Breast epithelium (tissue), 4 donors: ENCODE measurements around the gene GGT5. TPM values are rescaled to one million over a fixed set of nuclear protein-coding genes. Genes with fewer than 3 reads are reported as not detected.
"Not testable (repeated sequence)": the region's sequence is repeated elsewhere in the genome, so short reads cannot be mapped to it uniquely, and the experiment has no call there.

ENCODE experiments used
- DNase-seq, 2 donors: peaks; one replicate each; pipeline ENCODE4 v3.0.0-alpha.2; 2019; ENCODE audit warnings: low spot score in 2 of 2
- H3K27ac ChIP-seq, 2 donors: fragments of 200-600 bp; sonication (generic) in 1 of 2; one replicate each; pipeline ENCODE4 v1.5.1; 2016 to 2019; ENCODE audit warnings: mild to moderate bottlenecking in 1 of 2
- H3K27me3 ChIP-seq, 2 donors: fragments of 200-600 bp; sonication (generic) in 1 of 2; one replicate each; pipeline versions ENCODE4 v1.5.1 to v1.6.0; 2017 to 2019; ENCODE audit warnings: control low read depth in 1 of 2, mild to moderate bottlenecking in 1 of 2
- H3K36me3 ChIP-seq: fragments of 200-600 bp; one replicate; pipeline ENCODE4 v1.5.1; 2019
- H3K4me1 ChIP-seq, 2 donors: fragments of 200-600 bp; sonication (generic); one replicate each; pipeline ENCODE4 v1.5.1; 2016 to 2019; ENCODE audit warnings: control low read depth in 1 of 2
- H3K4me3 ChIP-seq, 3 donors: fragments of 200-600 bp; sonication (generic); 1 replicate in 2 of 3; 2 replicates in 1 of 3; pipeline ENCODE4 v1.5.1; 2016 to 2019; ENCODE audit warnings: mild to moderate bottlenecking in 3 of 3, moderate library complexity in 2 of 3
- H3K9me3 ChIP-seq, 2 donors: fragments of 200-600 bp; sonication (generic) in 1 of 2; one replicate each; pipeline ENCODE4 v1.5.1; 2016 to 2019; ENCODE audit warnings: control low read depth in 1 of 2
- CTCF ChIP-seq, 3 donors: fragments of 450-650 bp; IDR thresholded peaks; one replicate each; pipeline ENCODE4 v1.5.1; 2016 to 2017; ENCODE audit warnings: antibody characterized with exemption in 3 of 3, mild to moderate bottlenecking in 3 of 3, moderate library complexity in 3 of 3
- POLR2A ChIP-seq: fragments of 450-650 bp; IDR thresholded peaks from one replicate; pipeline ENCODE4 v1.6.1; 2016; ENCODE audit warnings: antibody characterized with exemption, mild to moderate bottlenecking, moderate library complexity
- POLR2AphosphoS5 ChIP-seq, 3 donors: sonication (generic); formaldehyde crosslinking; IDR thresholded peaks; one replicate each; pipeline ENCODE4 v1.6.1; 2017; ENCODE audit warnings: antibody characterized with exemption in 3 of 3
- intact Hi-C: fragments of 100-400 bp; cut with DNase I; formaldehyde crosslinking; loops from one replicate; pipeline ENCODE4 v1.15.1; 2023; ENCODE audit warnings: low total_unique reads
- total RNA-seq, 3 donors: library from RNA; depleted of rRNA; stranded (reverse); fragments of >200 nt; gene quantifications; one replicate each; pipeline ENCODE4 v1.1.0, GENCODE V29; 2016

GGT5 gene
- total RNA-seq, 3 donors from 2014 or later, result 27.1 to 114 (median 61.0) TPM

GRCh38 chr22:24185501-24186351, 59.2 kb downstream of the GGT5 start:
- Histone ChIP-seq H3K27ac (no peak overlapping the region), H3K4me1 (peaks cover 16 to 43% of the 10 kb centered on the region in 2 donors), H3K27me3 (no peaks in the 10 kb centered on the region), H3K9me3 (no peaks in the 10 kb centered on the region), H3K36me3 (no peaks in the 10 kb centered on the region), H3K4me3 (no peak overlapping the region)
- intact Hi-C loops, result no loop called here
- TF ChIP-seq CTCF (IDR thresholded peaks at IDR 0.05), result no peak
- TF ChIP-seq POLR2AphosphoS5 (IDR thresholded peaks at IDR 0.05), result no peak
- no peak for TF ChIP-seq POLR2A
- DNase-seq, result no peak

- Histone ChIP-seq H3K27me3 (no peaks in the 10 kb centered on the region), H3K4me3 (no peak overlapping the region), H3K4me1 (peaks cover 13 to 40% of the 10 kb centered on the region in 2 donors), H3K36me3 (no peaks in the 10 kb centered on the region), H3K9me3 (no peaks in the 10 kb centered on the region), H3K27ac (no peak overlapping the region)
- intact Hi-C loops, result no loop called here
- no peak for DNase-seq
- TF ChIP-seq POLR2A (no peak), CTCF (IDR thresholded peaks at IDR 0.05) (no peak), POLR2AphosphoS5 (IDR thresholded peaks at IDR 0.05) (no peak)
Observed at GRCh38 chr22:24185001-24185500, 59.8 kb downstream of the GGT5 start.

- TF ChIP-seq POLR2AphosphoS5 (IDR thresholded peaks at IDR 0.05) (no peak), CTCF (IDR thresholded peaks at IDR 0.05) (no peak), POLR2A (no peak)
- no peak for DNase-seq
Observed at GRCh38 chr22:24184057-24184798, 60.7 kb downstream of the GGT5 start.

GRCh38 chr22:24183321-24184031, 61.4 kb downstream of the GGT5 start:
- Histone ChIP-seq H3K27me3 (no peaks in the 10 kb centered on the region), H3K27ac (peak overlapping the region; percentile 25 to 66), H3K4me3 (peak overlapping the region in 1 of 3 donors; percentile 37), H3K36me3 (no peaks in the 10 kb centered on the region), H3K9me3 (no peaks in the 10 kb centered on the region), H3K4me1 (peaks cover 9 to 25% of the 10 kb centered on the region in 2 donors)
- intact Hi-C loops, result no loop called here
- DNase-seq, result peak in 1 of 2 donors; percentile 55
- no peak for TF ChIP-seq CTCF (IDR thresholded peaks at IDR 0.05)
- no peak for TF ChIP-seq POLR2A
- TF ChIP-seq POLR2AphosphoS5 (IDR thresholded peaks at IDR 0.05), result no peak

More at GRCh38 chr22:24184057-24184798, 60.7 kb downstream of the GGT5 start:
- Histone ChIP-seq H3K27me3 (no peaks in the 10 kb centered on the region), H3K4me1 (peaks cover 9 to 32% of the 10 kb centered on the region in 2 donors), H3K9me3 (no peaks in the 10 kb centered on the region), H3K4me3 (peak overlapping the region in 1 of 3 donors; percentile 37), H3K27ac (peak overlapping the region; percentile 25 to 66), H3K36me3 (no peaks in the 10 kb centered on the region)
- intact Hi-C loops, result no loop called here

GRCh38 chr22:24182900-24183246, 62.0 kb downstream of the GGT5 start:
- peaks cover 9 to 25% of the 10 kb centered on the region in 2 donors for H3K4me1 ChIP-seq
- H3K9me3 ChIP-seq, intact Hi-C loops, H3K27me3 ChIP-seq, DNase-seq, H3K36me3 ChIP-seq: not testable (repeated sequence)
- peak overlapping the region in 1 of 2 donors; percentile 48 for H3K27ac ChIP-seq
- H3K4me3 ChIP-seq, result peak overlapping the region in 2 of 3 donors; percentile 35 to 54
